Tibial nerve (tissue), 4 donors: Measurements from ENCODE around the gene FGF18. TPM values are rescaled to one million over a fixed set of nuclear protein-coding genes. Genes with fewer than 3 reads are reported as not detected.

Experiments
- DNase-seq, 2 donors: peaks; one replicate each; pipeline ENCODE4 v3.0.0-alpha.2; 2019; ENCODE audit warnings: low spot score in 2 of 2
- H3K27ac ChIP-seq, 4 donors: fragments of 200-600 bp; sonication (generic) in 3 of 4; one replicate each; pipeline ENCODE4 v1.5.1; 2017 to 2019; ENCODE audit warnings: mild to moderate bottlenecking in 1 of 4
- H3K27me3 ChIP-seq, 2 donors: fragments of 200-600 bp; sonication (generic) in 1 of 2; one replicate each; pipeline versions ENCODE4 v1.5.1 to v1.6.0; 2017 to 2019
- H3K36me3 ChIP-seq, 3 donors: fragments of 200-600 bp; sonication (generic); one replicate each; pipeline ENCODE4 v1.5.1; 2018 to 2019
- H3K4me1 ChIP-seq, 4 donors: fragments of 200-600 bp; sonication (generic) in 3 of 4; one replicate each; pipeline ENCODE4 v1.5.1; 2017 to 2019
- H3K4me3 ChIP-seq, 4 donors: fragments of 200-600 bp; sonication (generic) in 3 of 4; one replicate each; pipeline ENCODE4 v1.5.1; 2017 to 2019; ENCODE audit warnings: mild to moderate bottlenecking in 1 of 4, moderate library complexity in 1 of 4
- H3K9me3 ChIP-seq, 4 donors: fragments of 200-600 bp; sonication (generic) in 3 of 4; one replicate each; pipeline ENCODE4 v1.5.1; 2017 to 2019
- CTCF ChIP-seq, 5 experiments: fragments of 200-600 bp in 3 of 5; fragments of 450-650 bp in 2 of 5; sonication (generic) in 3 of 5; IDR thresholded peaks; one replicate each; pipeline ENCODE4 v1.5.1; 2016 to 2019; ENCODE audit warnings: antibody characterized with exemption in 5 of 5, mild to moderate bottlenecking in 3 of 5, moderate library complexity in 2 of 5
- EP300 ChIP-seq, 2 donors: sonication (generic); formaldehyde crosslinking; IDR thresholded peaks; one replicate each; pipeline ENCODE4 v1.6.1; 2017; ENCODE audit warnings: antibody characterized with exemption in 2 of 2, mild to moderate bottlenecking in 1 of 2
- POLR2A ChIP-seq, 2 donors: fragments of 450-650 bp; IDR thresholded peaks; one replicate each; pipeline ENCODE4 v1.6.1; 2017; ENCODE audit warnings: antibody characterized with exemption in 2 of 2, mild to moderate bottlenecking in 2 of 2, moderate library complexity in 2 of 2
- WGBS, 2 donors: methylation state at CpG; one replicate each; pipeline ENCODE4 v1.1.5; 2018; 5-methylcytosine and 5-hydroxymethylcytosine counted together
- total RNA-seq, 4 donors: library from RNA; depleted of rRNA; stranded (reverse); fragments of >200 nt; gene quantifications; one replicate each; pipeline ENCODE4 v1.1.0, GENCODE V29; 2016

Gene FGF18
- total RNA-seq, 4 donors from 2014 or later = 2.4 to 6.9 (median 6.4) TPM

DNA sequence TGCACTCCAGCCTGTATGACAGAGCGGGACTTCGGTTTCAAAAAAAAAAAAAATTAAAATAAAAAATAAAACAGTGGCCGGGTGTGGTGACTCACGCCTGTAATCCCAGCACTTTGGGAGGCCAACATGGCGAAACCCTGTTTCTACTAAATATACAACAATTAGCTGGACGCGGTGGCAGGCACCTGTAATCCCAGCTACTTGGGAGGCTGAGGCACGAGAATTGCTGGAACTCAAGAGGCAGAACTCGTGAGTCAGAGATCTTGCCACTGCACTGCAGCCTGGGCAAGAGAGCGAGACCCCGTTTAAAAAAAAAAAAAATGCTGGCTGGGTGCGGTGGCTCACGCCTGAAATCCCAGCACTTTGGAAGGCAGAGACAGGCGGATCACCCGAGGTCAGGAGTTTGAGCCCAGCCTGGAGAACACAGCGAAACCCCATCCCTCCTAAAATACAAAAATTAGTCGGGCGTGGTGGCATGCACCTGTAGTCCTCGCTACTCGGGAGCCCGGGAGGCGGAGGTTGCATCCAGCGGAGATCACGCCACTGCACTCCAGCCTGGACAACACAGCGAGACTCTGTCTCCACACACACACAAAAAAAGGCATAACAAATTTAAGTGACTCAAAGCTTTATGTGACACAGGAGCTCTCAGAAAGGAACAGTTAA, 33.3 kb upstream of the FGF18 start:
- no peak for DNase-seq
- Histone ChIP-seq H3K36me3 (peaks cover 0 to 5% (median 0%) of the 10 kb centered on the region in 3 donors), H3K9me3 (no peaks in the 10 kb centered on the region), H3K4me1 (peaks cover 0 to 34% (median 17%) of the 10 kb centered on the region in 4 donors), H3K27me3 (no peaks in the 10 kb centered on the region), H3K4me3 (no peak overlapping the region), H3K27ac (no peak overlapping the region)
- WGBS, 2 donors = 95% methylated on average over 25 of the region's 25 CpGs
- no peak for TF ChIP-seq EP300 (IDR thresholded peaks at IDR 0.05)
- no peak for TF ChIP-seq CTCF (IDR thresholded peaks at IDR 0.05)
- TF ChIP-seq POLR2A (IDR thresholded peaks at IDR 0.05) = no peak

DNA sequence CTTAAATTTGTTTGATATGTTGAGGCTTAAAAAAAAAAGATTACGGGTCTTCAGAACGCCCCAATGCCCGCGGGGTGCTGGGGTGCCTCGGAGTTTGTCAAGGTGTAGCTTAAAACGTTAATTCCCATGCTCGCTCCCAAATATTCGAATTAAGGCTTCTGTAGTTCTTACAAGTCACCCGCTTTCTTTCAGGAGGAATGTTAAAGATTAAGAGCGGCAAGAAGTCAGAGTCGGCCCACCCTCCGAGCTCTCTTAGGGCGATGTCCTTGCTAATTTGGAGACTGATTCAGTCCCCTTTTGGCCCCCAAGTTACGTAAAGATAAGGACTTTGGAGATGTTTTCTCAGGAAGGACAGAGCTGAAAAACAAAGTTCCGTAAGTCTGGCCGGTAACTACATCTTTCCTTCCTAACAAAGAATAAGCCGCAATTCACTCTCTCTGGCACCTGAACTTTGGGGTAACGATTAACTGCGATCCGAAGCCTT, 32.5 kb upstream of the FGF18 start:
- DNase-seq = no peak

GRCh38 chr5:171387345-171387969, 32.0 kb upstream of the FGF18 start, which contains the start of gene NPM1:
Gene NPM1 (plus strand): TSS chr5:171387849. CDS start chr5:171387949, 100 bp downstream.
- peaks cover 0 to 18% (median 0%) of the 10 kb centered on the region in 3 donors for H3K36me3 ChIP-seq
- H3K4me3 ChIP-seq = peak within 1 kb of the TSS; percentile 64 to 99 (median 93)
- 0 to 1% methylated on average over 55 of the region's 56 CpGs for WGBS, 2 donors
- peak; percentile 87 to 88 for DNase-seq
- peaks cover 0 to 46% (median 20%) of the 10 kb centered on the region in 4 donors for H3K4me1 ChIP-seq
- TF ChIP-seq POLR2A (IDR thresholded peaks at IDR 0.05) (peak; percentile 87 to 92), CTCF (IDR thresholded peaks at IDR 0.05) (peak in 2 of 5 experiments; percentile 8 to 37), EP300 (IDR thresholded peaks at IDR 0.05) (peak; percentile 31 to 97)
- no peaks in the 10 kb centered on the region for H3K27me3 ChIP-seq
- no peaks in the 10 kb centered on the region for H3K9me3 ChIP-seq
- peak within 1 kb of the TSS; percentile 87 to 97 (median 94) for H3K27ac ChIP-seq

More for the DNA sequence above, 32.5 kb upstream of the FGF18 start:
- H3K4me1 ChIP-seq = peaks cover 0 to 42% (median 20%) of the 10 kb centered on the region in 4 donors
- peaks cover 0 to 13% (median 0%) of the 10 kb centered on the region in 3 donors for H3K36me3 ChIP-seq
- H3K4me3 ChIP-seq = peak overlapping the region; percentile 64 to 99 (median 93)
- H3K9me3 ChIP-seq = no peaks in the 10 kb centered on the region
- 13 to 14% methylated on average over 20 of the region's 20 CpGs for WGBS, 2 donors
- H3K27ac ChIP-seq = peak overlapping the region; percentile 83 to 97 (median 91)
- H3K27me3 ChIP-seq = no peaks in the 10 kb centered on the region
- TF ChIP-seq CTCF (IDR thresholded peaks at IDR 0.05) (no peak), EP300 (IDR thresholded peaks at IDR 0.05) (no peak), POLR2A (IDR thresholded peaks at IDR 0.05) (no peak)

GRCh38 chr5:171387970-171388815, 31.3 kb upstream of the FGF18 start:
- Histone ChIP-seq H3K4me1 (peaks cover 0 to 46% (median 20%) of the 10 kb centered on the region in 4 donors), H3K27ac (peak overlapping the region; percentile 87 to 97 (median 94)), H3K36me3 (peaks cover 0 to 26% (median 0%) of the 10 kb centered on the region in 3 donors), H3K27me3 (no peaks in the 10 kb centered on the region), H3K9me3 (no peaks in the 10 kb centered on the region), H3K4me3 (peak overlapping the region; percentile 64 to 99 (median 93))
- DNase-seq = peak; percentile 61 to 71
- 0 to 1% methylated on average over 2 to 56 of the region's 56 CpGs for WGBS, 2 donors
- peak in 1 of 2 donors; percentile 6 for TF ChIP-seq POLR2A (IDR thresholded peaks at IDR 0.05)
- TF ChIP-seq EP300 (IDR thresholded peaks at IDR 0.05) = peak in 1 of 2 donors; percentile 76
- no peak for TF ChIP-seq CTCF (IDR thresholded peaks at IDR 0.05)
